Osteocyte (in vitro differentiated cells): ENCODE measurements around the gene NBPF1. TPM values are rescaled to one million over a fixed set of nuclear protein-coding genes. Genes with fewer than 3 reads are reported as not detected.
"Not testable (repeated sequence)": the region's sequence is repeated elsewhere in the genome, so short reads cannot be mapped to it uniquely, and the experiment has no call there.

Experiments
- DNase-seq: peaks from one replicate; pipeline ENCODE4 v3.0.0; 2021; ENCODE audit warnings: mixed read lengths; ENCODE audit not compliant: unreplicated experiment; ENCODE audit errors: extremely low spot score
- H3K27ac Mint-ChIP-seq: one replicate; pipeline ENCODE4 v1.8.0; 2021; ENCODE audit warnings: mild to moderate bottlenecking, mixed read lengths; ENCODE audit not compliant: unreplicated experiment
- H3K27me3 Mint-ChIP-seq: one replicate; pipeline ENCODE4 v1.8.0; 2021; ENCODE audit warnings: mixed read lengths; ENCODE audit not compliant: unreplicated experiment
- H3K36me3 Mint-ChIP-seq: one replicate; pipeline ENCODE4 v1.8.0; 2021; ENCODE audit warnings: mixed read lengths; ENCODE audit not compliant: unreplicated experiment
- H3K4me1 Mint-ChIP-seq: one replicate; pipeline ENCODE4 v1.8.0; 2021; ENCODE audit warnings: mixed read lengths; ENCODE audit not compliant: unreplicated experiment
- H3K4me3 Mint-ChIP-seq: one replicate; pipeline ENCODE4 v1.8.0; 2021; ENCODE audit warnings: mild to moderate bottlenecking, moderate library complexity, mixed read lengths; ENCODE audit not compliant: unreplicated experiment
- H3K9me3 Mint-ChIP-seq: one replicate; pipeline ENCODE4 v1.8.0; 2021; ENCODE audit warnings: mixed read lengths; ENCODE audit not compliant: unreplicated experiment
- CTCF ChIP-seq: fragments of 200-600 bp; sonication (generic); IDR thresholded peaks from 2 replicates; pipeline ENCODE4 v1.5.0; 2021; ENCODE audit warnings: antibody characterized with exemption, mild to moderate bottlenecking, moderate library complexity
- long read RNA-seq: library from polyadenylated mRNA; unstranded; transcript quantifications from one replicate; pipeline ENCODE4 v2.0.0, GENCODE V29; 2021
- total RNA-seq: library from RNA; stranded (reverse); gene quantifications from 2 replicates; pipeline ENCODE4 v1.2.1, GENCODE V29; 2021

The NBPF1 gene
- total RNA-seq = 50.1 and 55.6 TPM in 2 replicates
- long read RNA-seq, partial matches to known transcripts = 49 of 79 reads
- long read RNA-seq, other reads (novel, unspliced or antisense) = 23 of 79 reads

- Mint-ChIP-seq H3K9me3 (no peaks in the 10 kb centered on the region), H3K4me1 (no peaks in the 10 kb centered on the region), H3K4me3 (no peak within 1 kb of the TSS), H3K36me3 (no peaks in the 10 kb centered on the region), H3K27ac (no peak within 1 kb of the TSS), H3K27me3 (no peaks in the 10 kb centered on the region)
- peak; percentile 16 for TF ChIP-seq CTCF
- DNase-seq = peak; percentile 99
These were observed at the start of gene NBPF1 for GRCh38 chr1:16613185-16614147. NBPF1 (minus strand) TSS chr1:16613564.

- H3K27me3 Mint-ChIP-seq, H3K36me3 Mint-ChIP-seq, DNase-seq, H3K27ac Mint-ChIP-seq, H3K4me1 Mint-ChIP-seq, H3K4me3 Mint-ChIP-seq, H3K9me3 Mint-ChIP-seq: not testable (repeated sequence)
These were observed 44.9 kb upstream of the NBPF1 start for GRCh38 chr1:16658234-16658633.

- H3K9me3 Mint-ChIP-seq, H3K36me3 Mint-ChIP-seq, H3K27ac Mint-ChIP-seq, H3K4me1 Mint-ChIP-seq, DNase-seq, H3K4me3 Mint-ChIP-seq, H3K27me3 Mint-ChIP-seq: not testable (repeated sequence)
These were observed 43.8 kb upstream of the NBPF1 start for GRCh38 chr1:16656981-16657683.

GRCh38 chr1:16656574-16656973, 43.2 kb upstream of the NBPF1 start:
- not testable (repeated sequence) for H3K36me3 Mint-ChIP-seq, H3K9me3 Mint-ChIP-seq, H3K4me3 Mint-ChIP-seq, H3K27me3 Mint-ChIP-seq, H3K27ac Mint-ChIP-seq, DNase-seq, H3K4me1 Mint-ChIP-seq

GRCh38 chr1:16651560-16651959, 38.2 kb upstream of the NBPF1 start:
- DNase-seq = peak; percentile 42
- not testable (repeated sequence) for H3K9me3 Mint-ChIP-seq, H3K27ac Mint-ChIP-seq, H3K4me3 Mint-ChIP-seq, H3K27me3 Mint-ChIP-seq, H3K36me3 Mint-ChIP-seq, H3K4me1 Mint-ChIP-seq

GRCh38 chr1:16649960-16650359, 36.6 kb upstream of the NBPF1 start:
- DNase-seq = peak; percentile 85
- H3K9me3 Mint-ChIP-seq, H3K27ac Mint-ChIP-seq, H3K36me3 Mint-ChIP-seq, H3K4me3 Mint-ChIP-seq, H3K4me1 Mint-ChIP-seq, H3K27me3 Mint-ChIP-seq: not testable (repeated sequence)

- DNase-seq = peak; percentile 86
- not testable (repeated sequence) for H3K36me3 Mint-ChIP-seq, H3K27me3 Mint-ChIP-seq, H3K9me3 Mint-ChIP-seq, H3K4me3 Mint-ChIP-seq, H3K27ac Mint-ChIP-seq, H3K4me1 Mint-ChIP-seq
These were observed 36.0 kb upstream of the NBPF1 start for GRCh38 chr1:16649390-16649789.

- not testable (repeated sequence) for H3K27me3 Mint-ChIP-seq, H3K9me3 Mint-ChIP-seq, H3K27ac Mint-ChIP-seq, H3K4me1 Mint-ChIP-seq, H3K36me3 Mint-ChIP-seq, H3K4me3 Mint-ChIP-seq
- DNase-seq = peak; percentile 44
These were observed 35.4 kb upstream of the NBPF1 start for GRCh38 chr1:16648756-16649155.

GRCh38 chr1:16648250-16648649, 34.9 kb upstream of the NBPF1 start:
- not testable (repeated sequence) for H3K27me3 Mint-ChIP-seq, H3K36me3 Mint-ChIP-seq, H3K4me3 Mint-ChIP-seq

GRCh38 chr1:16647179-16648176, 34.1 kb upstream of the NBPF1 start:
- not testable (repeated sequence) for H3K27ac Mint-ChIP-seq, H3K4me1 Mint-ChIP-seq, H3K9me3 Mint-ChIP-seq, H3K4me3 Mint-ChIP-seq, H3K27me3 Mint-ChIP-seq, H3K36me3 Mint-ChIP-seq
- peak; percentile 83 for DNase-seq

More at GRCh38 chr1:16648250-16648649, 34.9 kb upstream of the NBPF1 start:
- H3K27ac Mint-ChIP-seq, H3K4me1 Mint-ChIP-seq, H3K9me3 Mint-ChIP-seq: not testable (repeated sequence)
- DNase-seq = peak; percentile 79
